ENCODE results near the gene MMP24OS.
A peak's percentile ranks its signal among the peaks of the same experiment; 100 is the strongest.

The MMP24OS gene

GRCh38 chr20:35281506-35282101 lies 3.7 kb upstream of the MMP24OS start:
- TF ChIP-seq POLR2A (IDR thresholded peaks at IDR 0.05; ENCODE audit: low read length) (no peak), GATA1 (IDR thresholded peaks at IDR 0.05; ENCODE audit: low read depth, low read length) (no peak)
- DNase-seq: no peak

GRCh38 chr20:35280523-35280922 lies 2.6 kb upstream of the MMP24OS start:
- DNase-seq: no peak
- TF ChIP-seq GATA1 (IDR thresholded peaks at IDR 0.05; ENCODE audit: low read depth, low read length): no peak
- TF ChIP-seq POLR2A (IDR thresholded peaks at IDR 0.05; ENCODE audit: low read length): no peak

- TF ChIP-seq GATA1 (IDR thresholded peaks at IDR 0.05; ENCODE audit: low read depth, low read length): no peak
- no peak for TF ChIP-seq POLR2A (IDR thresholded peaks at IDR 0.05; ENCODE audit: low read length)
- DNase-seq: no peak
These were observed 1.7 kb upstream of the MMP24OS start for GRCh38 chr20:35279533-35280174.

- TF ChIP-seq POLR2A (IDR thresholded peaks at IDR 0.05; ENCODE audit: low read length) (no peak), GATA1 (IDR thresholded peaks at IDR 0.05; ENCODE audit: low read depth, low read length) (no peak)
- DNase-seq: no peak
These were observed 1.1 kb upstream of the MMP24OS start for GRCh38 chr20:35279040-35279439.

- no peak for DNase-seq
- TF ChIP-seq POLR2A (IDR thresholded peaks at IDR 0.05; ENCODE audit: low read length) (no peak), GATA1 (IDR thresholded peaks at IDR 0.05; ENCODE audit: low read depth, low read length) (no peak)
These were observed 795 bp downstream of the MMP24OS start for GRCh38 chr20:35277127-35277526.

- TF ChIP-seq POLR2A (IDR thresholded peaks at IDR 0.05; ENCODE audit: low read length): no peak
- no peak for TF ChIP-seq GATA1 (IDR thresholded peaks at IDR 0.05; ENCODE audit: low read depth, low read length)
- no peak for DNase-seq
These were observed 1.5 kb downstream of the MMP24OS start for GRCh38 chr20:35276408-35276807.

GRCh38 chr20:35275741-35276251 lies 2.1 kb downstream of the MMP24OS start:
- DNase-seq: no peak
- no peak for TF ChIP-seq GATA1 (IDR thresholded peaks at IDR 0.05; ENCODE audit: low read depth, low read length)

- TF ChIP-seq POLR2A (IDR thresholded peaks at IDR 0.05; ENCODE audit: low read length): no peak
- no peak for TF ChIP-seq GATA1 (IDR thresholded peaks at IDR 0.05; ENCODE audit: low read depth, low read length)
These were observed 3.5 kb downstream of the MMP24OS start for GRCh38 chr20:35274172-35275092.

GRCh38 chr20:35273449-35274171 lies 4.3 kb downstream of the MMP24OS start:
- no peak for DNase-seq
- no peak for TF ChIP-seq POLR2A (IDR thresholded peaks at IDR 0.05; ENCODE audit: low read length)
- no peak for TF ChIP-seq GATA1 (IDR thresholded peaks at IDR 0.05; ENCODE audit: low read depth, low read length)

More at GRCh38 chr20:35274172-35275092, 3.5 kb downstream of the MMP24OS start:
- DNase-seq: no peak

GRCh38 chr20:35271904-35272303 lies 6.0 kb downstream of the MMP24OS start:
- TF ChIP-seq GATA1 (IDR thresholded peaks at IDR 0.05; ENCODE audit: low read depth, low read length) (no peak), POLR2A (IDR thresholded peaks at IDR 0.05; ENCODE audit: low read length) (no peak)
- no peak for DNase-seq

- TF ChIP-seq GATA1 (IDR thresholded peaks at IDR 0.05; ENCODE audit: low read depth, low read length) (no peak), POLR2A (IDR thresholded peaks at IDR 0.05; ENCODE audit: low read length) (no peak)
- peak; percentile 54 to 73 for DNase-seq
These were observed 6.6 kb downstream of the MMP24OS start for GRCh38 chr20:35271073-35271882.

GRCh38 chr20:35270021-35270902 lies 7.7 kb downstream of the MMP24OS start:
- DNase-seq: no peak
- TF ChIP-seq GATA1 (IDR thresholded peaks at IDR 0.05; ENCODE audit: low read depth, low read length) (no peak), POLR2A (IDR thresholded peaks at IDR 0.05; ENCODE audit: low read length) (no peak)
